Skeletal muscle tissue (tissue), 4 donors: ENCODE results near the gene KNDC1. TPM values are rescaled to one million over a fixed set of nuclear protein-coding genes. Genes with fewer than 3 reads are reported as not detected.
"Not testable (repeated sequence)": the region's sequence is repeated elsewhere in the genome, so short reads cannot be mapped to it uniquely, and the experiment has no call there.

ENCODE experiments used
- H3K27ac ChIP-seq: one replicate; pipeline ENCODE4 v1.7.0; 2013; ENCODE audit warnings: mild to moderate bottlenecking, low read depth, low read length, inconsistent platforms
- H3K27me3 ChIP-seq, 3 donors: one replicate each; pipeline ENCODE4 v1.7.0; 2013; ENCODE audit warnings: low read length in 3 of 3; ENCODE audit not compliant: control insufficient read depth in 3 of 3, insufficient read depth in 3 of 3
- H3K36me3 ChIP-seq, 3 donors: one replicate each; pipeline ENCODE4 v1.7.0; 2013; ENCODE audit warnings: low read length in 3 of 3; ENCODE audit not compliant: control insufficient read depth in 3 of 3, insufficient read depth in 3 of 3
- H3K4me1 ChIP-seq, 3 donors: one replicate each; pipeline ENCODE4 v1.7.0; 2013; ENCODE audit warnings: low read length in 3 of 3, mild to moderate bottlenecking in 3 of 3; ENCODE audit not compliant: control insufficient read depth in 3 of 3, insufficient read depth in 3 of 3
- H3K4me3 ChIP-seq, 3 donors: one replicate each; pipeline ENCODE4 v1.7.0; 2013; ENCODE audit warnings: low read length in 3 of 3
- H3K9ac ChIP-seq, 3 donors: one replicate each; pipeline ENCODE4 v1.7.0; 2013; ENCODE audit warnings: low read length in 3 of 3, mild to moderate bottlenecking in 3 of 3, moderate library complexity in 2 of 3, low read depth in 1 of 3
- H3K9me3 ChIP-seq, 3 donors: one replicate each; pipeline ENCODE4 v1.7.0; 2013; ENCODE audit warnings: low read length in 3 of 3; ENCODE audit not compliant: control insufficient read depth in 3 of 3
- total RNA-seq: library from RNA; depleted of rRNA; stranded (reverse); fragments of >200 nt; gene quantifications from one replicate; pipeline ENCODE4 v1.2.3, GENCODE V29; 2014
- donor health status: Osteomylitis.

KNDC1 gene
- total RNA-seq, 1 donor from 2014 or later, result 0.52 TPM

- Histone ChIP-seq H3K4me1 (no peaks in the 10 kb centered on the region), H3K36me3 (no peaks in the 10 kb centered on the region), H3K4me3 (no peak overlapping the region), H3K27me3 (peaks cover 17 to 21% (median 19%) of the 10 kb centered on the region in 3 donors), H3K9ac (no peak overlapping the region), H3K27ac (no peak overlapping the region), H3K9me3 (no peaks in the 10 kb centered on the region)
Measured at GRCh38 chr10:133131053-133131452, 29.0 kb upstream of the KNDC1 start.

- Histone ChIP-seq H3K27me3 (peaks cover 15 to 19% (median 17%) of the 10 kb centered on the region in 3 donors), H3K27ac (no peak overlapping the region), H3K4me1 (no peaks in the 10 kb centered on the region), H3K9me3 (no peaks in the 10 kb centered on the region), H3K9ac (no peak overlapping the region), H3K4me3 (no peak overlapping the region), H3K36me3 (no peaks in the 10 kb centered on the region)
Measured at GRCh38 chr10:133131734-133132472, 28.1 kb upstream of the KNDC1 start.

GRCh38 chr10:133132473-133133291, 27.3 kb upstream of the KNDC1 start:
- no peaks in the 10 kb centered on the region for H3K36me3 ChIP-seq
- no peak overlapping the region for H3K27ac ChIP-seq
- H3K27me3 ChIP-seq, result peaks cover 15 to 19% (median 17%) of the 10 kb centered on the region in 3 donors
- no peak overlapping the region for H3K4me3 ChIP-seq
- no peaks in the 10 kb centered on the region for H3K9me3 ChIP-seq
- no peak overlapping the region for H3K9ac ChIP-seq
- H3K4me1 ChIP-seq, result no peaks in the 10 kb centered on the region

- Histone ChIP-seq H3K4me3 (no peak overlapping the region), H3K9ac (no peak overlapping the region), H3K9me3 (no peaks in the 10 kb centered on the region), H3K27ac (no peak overlapping the region), H3K4me1 (no peaks in the 10 kb centered on the region), H3K27me3 (peaks cover 15 to 19% (median 17%) of the 10 kb centered on the region in 3 donors), H3K36me3 (no peaks in the 10 kb centered on the region)
Measured at GRCh38 chr10:133133471-133134231, 26.4 kb upstream of the KNDC1 start.

GRCh38 chr10:133134411-133135115, 25.5 kb upstream of the KNDC1 start:
- Histone ChIP-seq H3K36me3 (no peaks in the 10 kb centered on the region), H3K27ac (no peak overlapping the region)

GRCh38 chr10:133135116-133135465, 24.9 kb upstream of the KNDC1 start:
- H3K36me3 ChIP-seq, result no peaks in the 10 kb centered on the region
- no peaks in the 10 kb centered on the region for H3K4me1 ChIP-seq
- no peak overlapping the region for H3K4me3 ChIP-seq
- H3K27ac ChIP-seq, result no peak overlapping the region
- H3K27me3 ChIP-seq, result peaks cover 16 to 18% (median 16%) of the 10 kb centered on the region in 3 donors
- H3K9ac ChIP-seq, result no peak overlapping the region
- no peaks in the 10 kb centered on the region for H3K9me3 ChIP-seq

More at GRCh38 chr10:133134411-133135115, 25.5 kb upstream of the KNDC1 start:
- Histone ChIP-seq H3K27me3 (peaks cover 15 to 19% (median 18%) of the 10 kb centered on the region in 3 donors), H3K9ac (no peak overlapping the region), H3K9me3 (no peaks in the 10 kb centered on the region), H3K4me3 (no peak overlapping the region), H3K4me1 (no peaks in the 10 kb centered on the region)

- H3K4me1 ChIP-seq, H3K36me3 ChIP-seq, H3K27ac ChIP-seq, H3K4me3 ChIP-seq, H3K9me3 ChIP-seq, H3K9ac ChIP-seq: not testable (repeated sequence)
- H3K27me3 ChIP-seq, result peaks cover 9 to 30% (median 18%) of the 10 kb centered on the region in 3 donors
Measured at GRCh38 chr10:133137486-133138145, 22.4 kb upstream of the KNDC1 start.

- H3K27me3 ChIP-seq, result peaks cover 12 to 30% (median 17%) of the 10 kb centered on the region in 3 donors
- H3K9me3 ChIP-seq, result no peaks in the 10 kb centered on the region
- H3K27ac ChIP-seq, result no peak overlapping the region
- no peaks in the 10 kb centered on the region for H3K36me3 ChIP-seq
- no peak overlapping the region for H3K4me3 ChIP-seq
- no peak overlapping the region for H3K9ac ChIP-seq
- no peaks in the 10 kb centered on the region for H3K4me1 ChIP-seq
Measured at GRCh38 chr10:133139551-133140065, 20.4 kb upstream of the KNDC1 start.
